Ammon's horn (tissue), 1 donor: Measurements from ENCODE around the gene CTNND2.

ENCODE experiments used
- DNase-seq: peaks from one replicate; pipeline ENCODE4 v3.0.0-alpha.2; 2016; ENCODE audit warnings: low spot score

Gene CTNND2

DNA sequence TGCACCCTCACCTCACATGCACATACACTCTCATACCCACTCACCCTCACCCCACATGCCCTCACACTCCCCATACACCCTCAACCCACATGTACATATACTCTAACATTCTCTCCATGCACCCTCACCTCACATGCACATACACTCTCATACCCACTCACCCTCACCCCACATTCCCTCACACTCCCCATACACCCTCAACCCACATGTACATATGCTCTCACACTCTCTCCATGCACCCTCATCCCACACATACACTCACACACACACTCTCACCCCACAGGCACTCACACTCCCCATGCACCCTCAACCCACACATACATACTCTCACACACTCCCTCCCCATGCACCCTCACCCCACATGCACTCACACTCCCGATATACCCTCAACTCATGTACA, 593.0 kb downstream of the CTNND2 start:
- no peak for DNase-seq

DNA sequence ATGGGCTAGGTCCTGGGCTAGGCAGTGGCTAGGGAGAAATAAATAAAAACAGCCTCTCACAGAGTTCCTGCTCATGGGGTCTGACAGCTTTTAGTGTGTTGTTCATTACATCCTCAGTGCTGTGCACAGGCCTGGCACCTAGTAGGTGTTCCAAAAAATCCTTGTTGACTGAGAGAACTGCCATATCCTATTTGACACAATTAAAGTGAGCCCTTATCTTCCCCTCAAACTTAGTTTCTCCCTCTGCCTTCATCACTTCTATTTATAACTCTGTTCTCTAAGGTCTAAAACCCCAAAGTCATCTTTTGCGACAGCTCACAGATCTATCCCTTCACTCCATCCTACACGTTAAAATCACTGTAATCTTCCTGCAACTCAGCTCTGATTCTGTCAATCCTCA, 594.1 kb downstream of the CTNND2 start:
- DNase-seq = no peak

DNA sequence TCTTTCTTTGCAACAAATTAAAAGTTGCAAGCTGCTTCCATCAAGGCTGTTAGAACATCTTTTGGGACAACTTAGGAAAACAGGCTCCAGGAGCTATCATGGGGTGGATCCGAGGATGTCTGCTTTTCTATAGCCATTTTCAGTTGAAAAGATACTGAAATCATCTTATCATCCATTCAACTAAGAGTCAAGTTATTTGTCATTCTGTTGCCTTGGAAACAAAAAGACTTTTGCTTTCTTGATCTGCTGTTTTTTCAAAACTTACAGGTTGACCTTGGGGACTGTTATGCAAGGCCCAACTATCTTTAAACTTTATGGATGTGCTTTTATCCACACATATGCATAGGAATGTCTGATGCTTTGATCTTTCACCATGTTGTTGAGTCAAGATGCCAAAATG, 597.9 kb downstream of the CTNND2 start:
- no peak for DNase-seq

DNA sequence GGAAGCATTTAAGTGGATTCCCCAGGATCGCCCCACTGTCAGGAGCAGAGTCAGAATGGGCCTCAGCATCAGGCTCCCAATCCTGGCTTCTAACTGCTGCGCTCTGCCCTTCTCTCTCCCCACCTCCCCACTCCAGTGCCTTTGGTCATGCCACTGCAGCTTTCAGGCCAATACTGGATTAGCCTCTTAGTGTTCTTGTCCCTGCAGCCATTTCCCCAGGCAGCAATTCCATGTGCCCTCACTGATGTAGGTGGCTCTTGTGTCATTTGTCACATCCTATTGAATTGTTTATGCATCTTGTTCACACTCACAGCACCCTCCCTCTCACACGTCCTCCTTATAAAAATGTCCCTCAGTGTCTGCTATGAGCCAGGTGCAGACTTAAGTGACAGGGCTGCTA, 599.0 kb downstream of the CTNND2 start:
- no peak for DNase-seq

DNA sequence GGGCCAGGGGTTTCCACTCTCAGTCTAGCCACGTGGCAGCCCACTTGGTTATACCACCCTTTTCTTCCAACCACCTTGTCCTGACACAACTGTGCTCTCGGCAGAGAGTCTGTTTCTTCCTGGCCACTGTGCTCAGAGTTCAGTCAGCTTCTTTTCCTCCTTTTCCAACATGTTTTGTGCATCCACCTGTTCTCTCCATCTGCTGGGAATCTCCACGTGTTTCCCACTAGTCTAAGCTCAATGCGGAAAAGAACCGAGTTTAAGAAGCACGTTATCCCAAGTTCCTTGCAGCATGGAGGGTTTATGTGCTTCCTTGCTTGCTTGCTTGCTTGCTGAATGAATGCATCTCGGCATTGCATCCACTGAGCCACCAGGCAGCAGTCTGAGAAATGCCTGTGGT, 599.6 kb downstream of the CTNND2 start:
- no peak for DNase-seq

DNA sequence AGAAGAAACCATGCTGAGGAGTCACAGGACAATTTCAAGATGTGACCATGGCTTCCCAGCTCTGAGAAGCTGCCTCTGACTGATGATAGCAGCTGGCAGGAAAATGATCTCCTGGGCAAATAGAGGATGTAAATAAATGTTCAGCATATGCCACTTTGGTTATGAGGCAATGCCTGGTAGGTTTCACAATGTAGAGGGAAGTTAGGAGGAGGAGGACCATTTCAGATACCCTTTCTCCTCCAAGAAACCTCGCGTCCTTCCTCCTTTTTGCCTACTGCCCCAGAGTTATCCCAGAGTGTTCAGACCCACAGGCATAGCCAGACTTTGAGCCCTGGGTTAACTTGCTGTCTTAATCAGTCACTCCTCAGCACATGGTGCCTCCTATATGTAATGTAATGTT, 601.6 kb downstream of the CTNND2 start:
- peak; percentile 60 for DNase-seq

DNA sequence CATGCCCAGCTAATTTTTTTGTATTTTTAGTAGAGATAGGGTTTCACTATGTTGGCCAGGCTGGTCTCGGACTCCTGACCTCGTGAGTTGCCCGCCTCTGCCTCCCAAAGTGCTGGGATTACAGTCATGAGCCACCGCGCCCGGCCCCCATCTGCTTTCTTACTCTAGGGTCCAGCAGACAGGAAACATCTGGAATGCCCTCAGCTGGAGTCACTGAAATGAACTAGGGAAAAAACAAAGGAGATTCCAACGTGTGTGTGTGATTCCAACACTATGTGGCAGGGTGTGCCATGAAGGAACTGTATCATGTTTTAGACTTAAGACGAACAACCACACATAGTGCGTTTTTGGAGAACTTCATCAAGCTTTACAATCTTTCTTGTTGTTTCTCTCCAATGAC, 603.1 kb downstream of the CTNND2 start:
- no peak for DNase-seq

DNA sequence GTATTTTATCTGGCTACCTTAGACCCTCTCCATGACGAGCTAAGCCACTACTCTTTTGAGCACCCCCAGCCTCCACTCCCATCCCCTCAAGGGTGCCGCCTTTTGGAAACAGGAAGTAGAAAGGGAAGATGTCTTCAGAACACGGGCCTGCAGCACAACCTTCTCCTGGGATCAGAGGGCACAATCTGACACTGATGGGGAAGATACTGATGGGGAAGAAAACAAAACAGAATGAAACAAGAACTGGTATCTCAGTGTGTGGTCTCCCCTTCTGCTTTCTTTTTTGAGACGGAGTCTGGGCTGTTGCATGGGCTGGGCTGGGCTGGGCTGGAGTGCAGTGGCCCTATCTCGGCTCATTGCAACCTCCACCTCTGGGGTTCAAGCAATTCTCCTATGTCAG, 603.5 kb downstream of the CTNND2 start:
- DNase-seq = peak; percentile 62

DNA sequence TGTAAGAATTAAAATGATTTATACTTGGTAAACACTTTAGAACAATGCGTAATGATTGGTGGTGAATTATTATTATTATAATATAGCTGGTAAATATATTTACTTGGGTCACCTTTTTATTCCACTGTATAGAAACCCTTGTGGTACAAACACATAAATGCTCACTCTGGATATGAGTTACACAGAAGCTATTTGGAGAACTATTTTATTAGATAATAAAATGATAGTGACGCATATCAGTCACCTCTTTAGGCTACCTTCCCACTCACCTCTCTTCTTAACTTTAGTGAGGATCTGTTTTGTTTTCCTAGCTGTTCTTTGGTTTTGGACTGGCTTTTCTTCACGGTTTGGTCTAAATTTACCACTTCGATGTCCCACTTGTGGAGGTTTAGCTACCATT, 605.4 kb downstream of the CTNND2 start:
- DNase-seq = no peak

DNA sequence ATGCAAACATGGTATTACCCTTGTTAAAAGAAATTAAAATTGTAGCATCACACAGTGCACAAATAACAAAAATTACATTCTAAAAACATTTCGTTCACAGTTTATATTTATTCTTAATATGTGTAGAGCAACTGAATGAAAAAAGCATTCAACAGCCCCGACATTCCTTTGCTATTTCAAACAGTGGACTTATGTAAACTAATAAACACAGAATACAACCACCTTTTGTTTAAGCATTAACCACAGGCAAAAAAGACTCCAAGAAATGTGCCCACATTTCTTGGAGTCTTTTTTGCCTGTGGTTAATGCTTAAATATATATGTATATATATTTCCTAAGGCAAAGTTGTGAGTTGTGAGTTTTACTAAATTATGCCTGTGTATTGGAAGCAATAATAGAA, 610.7 kb downstream of the CTNND2 start:
- DNase-seq = no peak

DNA sequence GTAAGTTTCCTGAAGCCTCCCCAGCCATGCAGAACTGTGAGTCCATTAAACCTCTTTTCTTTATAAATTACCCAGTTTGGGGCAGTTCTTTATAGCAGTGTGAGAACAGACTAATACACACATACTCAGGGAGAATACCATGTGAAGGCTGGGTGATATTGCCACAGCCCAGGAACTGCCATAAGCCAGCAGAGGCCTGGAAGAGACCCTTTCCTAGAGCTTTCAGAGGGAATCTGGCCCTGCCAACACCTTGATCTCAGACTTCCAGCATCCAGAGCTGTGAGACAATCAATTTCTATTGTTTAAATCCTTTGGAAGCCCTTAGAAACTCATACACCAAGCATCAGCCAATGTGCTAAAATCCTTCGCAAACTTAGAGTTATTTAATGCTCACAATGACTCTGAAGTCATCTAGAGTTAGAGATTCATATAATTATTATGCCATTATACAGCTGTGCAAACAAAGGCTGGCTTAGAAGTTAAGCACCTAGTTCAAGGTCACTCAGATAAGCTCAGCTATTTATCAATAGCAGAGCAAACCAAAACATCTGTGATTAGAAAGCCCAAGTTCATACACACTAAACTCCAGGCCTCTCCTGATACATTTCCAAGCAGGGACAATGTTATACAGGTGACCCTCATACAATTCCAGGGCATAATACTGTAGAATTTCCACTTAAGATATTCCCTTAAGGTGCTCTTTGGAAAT, 611.4 kb downstream of the CTNND2 start:
- DNase-seq = no peak

DNA sequence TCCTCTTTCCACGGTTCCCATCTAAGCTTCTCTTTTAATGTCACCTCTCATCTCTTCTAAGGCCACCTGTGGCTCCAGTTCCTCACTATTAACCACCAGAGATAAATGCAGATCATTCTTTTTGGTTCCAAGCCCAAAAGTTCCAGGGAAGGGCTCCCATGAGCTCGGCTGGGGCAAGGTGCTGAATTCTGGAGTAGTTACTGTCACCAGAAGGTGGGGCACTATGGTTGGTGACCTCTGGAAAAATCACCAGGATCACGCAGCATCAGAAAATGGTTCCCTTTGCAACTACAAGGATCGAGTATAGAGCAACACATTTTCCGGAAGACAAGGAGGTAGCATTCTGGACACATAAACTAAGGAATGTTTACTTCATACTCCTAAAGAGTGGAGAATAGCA, 614.5 kb downstream of the CTNND2 start:
- DNase-seq = no peak

DNA sequence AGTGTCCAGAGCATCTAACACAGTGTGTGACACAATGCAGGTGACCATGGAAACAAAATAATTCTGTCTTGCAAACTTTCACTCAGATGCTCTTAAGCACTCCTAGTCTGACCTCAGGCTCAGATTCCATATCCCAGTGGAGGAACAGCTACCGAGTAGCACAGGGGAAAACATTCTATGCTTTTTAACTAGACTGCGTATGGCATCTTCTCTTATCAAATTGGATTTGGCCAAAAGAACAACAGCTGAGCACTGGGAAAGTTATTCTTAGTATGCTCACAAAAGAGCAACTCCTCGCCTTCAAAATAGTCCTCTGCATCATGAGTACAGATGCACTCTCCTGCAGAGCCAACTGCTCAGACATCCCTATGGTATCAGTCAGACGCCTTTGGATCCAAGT, 615.0 kb downstream of the CTNND2 start:
- DNase-seq = peak; percentile 13

DNA sequence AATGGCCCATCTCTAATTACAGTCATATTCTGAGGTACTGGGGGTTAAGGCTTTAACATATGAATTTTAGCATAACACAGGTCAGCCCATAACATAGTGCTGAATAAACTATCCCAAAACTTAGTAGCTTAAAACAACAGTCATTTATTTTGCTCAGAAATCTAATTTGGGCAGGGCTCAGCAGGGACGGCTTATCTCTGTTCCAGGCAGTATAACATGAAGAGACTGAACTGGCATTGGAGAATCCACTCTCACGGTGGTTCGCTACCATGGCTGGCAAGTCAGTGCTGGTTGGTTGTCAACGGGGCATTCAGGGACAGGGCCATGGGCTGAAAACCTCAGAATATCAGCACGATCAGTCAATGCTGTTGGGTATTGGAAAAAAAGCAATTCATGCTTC, 622.4 kb downstream of the CTNND2 start:
- no peak for DNase-seq

DNA sequence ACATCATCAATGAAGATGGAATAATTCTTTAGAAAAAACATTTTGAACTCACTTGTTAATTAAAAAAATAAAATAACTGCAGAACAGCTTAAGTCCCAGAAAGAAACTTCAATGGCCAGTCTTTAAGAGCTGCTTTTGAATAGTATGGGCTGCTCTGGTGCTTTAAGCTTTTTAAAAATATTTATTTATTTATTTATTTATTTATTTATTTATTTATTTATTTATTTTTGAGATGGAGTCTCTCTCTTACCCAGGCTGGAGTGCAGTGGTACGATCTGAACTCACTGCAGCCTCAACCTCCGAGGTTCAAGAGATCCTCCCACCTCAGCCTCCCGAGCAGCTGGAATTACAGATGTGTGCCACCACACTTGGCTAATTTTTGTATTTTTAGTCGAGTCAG, 626.9 kb downstream of the CTNND2 start:
- no peak for DNase-seq

DNA sequence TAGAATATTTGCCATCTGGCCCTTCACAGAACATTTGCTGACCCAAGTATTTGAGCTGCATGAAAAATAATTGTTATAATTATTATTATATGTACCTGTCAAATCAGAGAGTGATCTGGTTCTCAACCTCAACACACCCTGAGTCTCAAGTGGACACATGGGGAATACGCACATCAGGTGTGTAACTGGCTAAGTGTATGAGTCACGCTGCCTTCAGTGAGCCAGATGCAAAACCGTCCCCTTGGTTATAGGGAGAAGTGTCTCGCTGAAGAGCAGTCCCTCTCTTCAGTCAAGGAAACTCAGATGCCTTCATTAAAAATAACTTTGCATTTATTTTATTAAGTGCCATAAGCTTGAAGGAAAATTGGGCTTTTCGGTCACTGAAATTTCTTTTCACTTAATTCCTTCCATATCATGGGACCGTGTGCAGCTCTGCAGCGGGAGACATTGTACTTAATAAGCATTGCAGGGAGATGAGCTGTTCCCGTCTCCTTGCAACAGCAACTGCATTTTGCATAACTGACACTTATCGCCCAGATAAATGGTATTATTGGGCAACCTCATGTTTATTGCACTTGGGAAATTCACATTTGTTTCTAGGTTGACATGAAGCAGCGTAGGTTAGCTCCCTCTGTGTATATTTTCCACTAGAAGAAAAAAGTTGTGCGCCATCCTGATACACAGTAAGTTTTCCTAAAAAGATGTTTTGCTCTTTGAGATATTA, 630.9 kb downstream of the CTNND2 start:
- peak; percentile 25 for DNase-seq

DNA sequence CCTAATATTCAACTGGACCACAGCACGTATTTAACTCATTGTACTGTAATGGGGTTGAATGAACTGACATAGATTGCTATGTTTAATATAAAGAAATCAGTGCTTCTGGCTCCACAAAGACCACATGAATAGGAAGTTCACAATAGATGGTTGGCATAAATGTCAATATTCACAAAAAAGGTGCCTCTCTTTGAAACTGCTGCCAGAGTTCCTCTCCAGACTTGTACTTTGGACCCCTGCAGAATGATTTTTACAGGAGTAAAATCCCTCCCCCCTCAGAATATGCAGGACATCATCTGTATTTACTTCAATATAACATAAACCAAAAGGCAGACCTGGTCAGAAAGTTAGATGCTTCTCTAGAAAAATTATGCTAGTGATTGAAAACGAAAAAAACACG, 634.7 kb downstream of the CTNND2 start:
- DNase-seq = no peak

DNA sequence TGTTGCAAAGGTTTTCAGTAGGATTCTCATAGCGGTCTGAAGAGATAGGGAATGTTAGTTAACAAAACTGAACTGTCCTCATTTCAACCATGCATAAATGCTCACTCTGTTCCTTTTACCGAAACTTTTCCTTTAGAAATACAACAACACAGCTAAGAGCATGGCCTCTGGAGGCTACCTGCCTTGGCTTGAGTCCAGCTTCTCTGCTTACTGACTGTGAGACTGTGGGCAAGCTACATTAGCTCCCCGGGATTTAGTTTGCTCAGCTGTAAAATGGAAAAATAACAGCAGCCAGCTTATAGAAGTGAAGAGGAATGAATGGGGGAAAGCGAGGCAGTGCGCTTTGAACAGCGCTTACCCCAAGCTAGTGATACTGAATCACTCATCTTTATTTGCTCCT, 635.4 kb downstream of the CTNND2 start:
- DNase-seq = no peak

DNA sequence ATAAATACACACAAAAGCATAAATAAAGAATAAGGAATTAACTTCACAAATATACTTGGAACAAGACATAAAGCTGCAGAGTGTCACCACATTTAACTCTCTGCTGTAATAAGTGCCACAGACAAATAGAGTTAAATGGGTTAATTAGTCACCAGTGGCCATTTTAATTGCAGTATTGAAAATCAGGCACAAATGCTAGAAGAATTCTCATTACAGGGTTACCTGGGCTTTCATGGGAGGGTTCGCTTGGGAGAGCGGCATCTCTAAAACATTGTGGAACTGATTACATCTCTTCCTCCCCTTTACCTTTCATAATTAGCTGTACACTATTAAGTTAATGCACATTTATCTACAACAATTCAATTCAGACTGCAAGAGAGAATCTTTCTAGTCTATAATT, 637.9 kb downstream of the CTNND2 start:
- no peak for DNase-seq

DNA sequence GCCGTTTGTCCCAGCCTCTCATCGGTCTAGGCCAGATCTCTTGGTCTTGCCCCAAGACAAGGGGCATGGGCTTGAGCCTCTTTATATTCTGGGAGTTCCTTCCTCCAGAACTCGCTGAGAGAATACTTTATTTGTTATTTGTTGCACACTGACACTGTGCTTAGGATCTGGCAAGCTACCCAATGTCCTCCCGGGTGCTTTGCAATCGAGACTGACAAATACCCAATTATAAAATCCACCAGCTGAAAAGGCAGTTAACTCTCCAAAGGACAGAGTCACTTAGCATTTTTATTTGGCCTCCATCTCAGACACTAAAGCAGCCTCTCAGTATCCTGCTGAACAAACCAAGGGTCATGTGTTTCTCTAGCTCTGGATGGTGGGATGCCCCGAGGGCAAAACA, 643.0 kb downstream of the CTNND2 start:
- peak; percentile 91 for DNase-seq

DNA sequence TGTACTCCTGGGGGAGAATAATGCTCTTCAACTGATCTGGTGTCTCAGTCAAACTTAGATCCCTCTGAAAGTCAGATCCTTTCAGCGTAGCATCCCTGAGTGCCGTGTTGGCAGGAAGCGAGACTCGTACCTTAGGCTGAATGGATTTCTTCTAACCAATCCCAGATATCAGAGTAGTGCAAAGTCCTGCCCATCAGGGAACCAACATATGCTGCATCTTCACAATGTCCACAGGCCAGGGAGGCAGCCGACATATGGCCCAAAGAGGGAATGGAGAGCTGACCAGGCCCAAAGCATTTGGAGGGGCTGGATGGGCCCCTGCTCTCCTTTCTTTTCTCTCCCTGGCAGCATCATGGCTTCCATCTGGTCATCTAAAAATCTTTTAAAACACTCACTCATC, 646.2 kb downstream of the CTNND2 start:
- no peak for DNase-seq

DNA sequence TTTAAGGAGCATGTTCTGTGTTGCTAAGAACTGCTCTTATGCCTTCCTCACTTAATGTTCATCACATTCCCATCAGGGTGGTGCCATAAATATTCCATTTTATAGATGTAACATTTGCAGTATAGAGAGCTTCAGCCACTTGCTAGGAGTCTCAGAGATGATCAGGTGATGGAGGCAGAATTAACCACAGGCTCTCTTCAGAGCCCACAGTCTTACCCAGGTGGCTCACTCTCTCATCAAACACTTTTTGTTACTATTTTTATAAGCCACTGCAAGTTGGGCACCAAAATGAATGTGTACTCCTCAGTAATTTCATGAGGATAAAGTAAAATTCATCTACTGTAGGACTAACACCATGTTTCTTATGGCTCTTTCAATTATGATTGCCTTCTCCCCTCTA, 651.7 kb downstream of the CTNND2 start:
- no peak for DNase-seq

DNA sequence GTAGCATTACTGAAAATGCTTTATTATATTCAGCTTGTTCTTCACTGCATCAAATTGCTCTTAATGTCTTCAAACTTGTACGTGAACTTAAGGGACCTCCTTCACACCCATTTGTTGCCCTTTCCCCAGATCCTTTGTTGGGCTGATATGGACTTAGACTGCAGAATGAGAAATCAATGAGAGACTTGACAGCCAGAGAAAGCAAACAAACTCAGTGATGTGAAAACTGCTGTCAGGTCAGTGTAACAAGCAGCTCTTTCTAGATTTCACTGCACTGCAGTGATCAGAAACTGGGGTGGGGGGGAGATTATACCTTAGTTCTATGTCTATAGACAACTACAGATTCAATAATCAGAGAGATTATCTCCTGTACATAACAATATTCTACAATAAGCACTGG, 652.2 kb downstream of the CTNND2 start:
- no peak for DNase-seq

DNA sequence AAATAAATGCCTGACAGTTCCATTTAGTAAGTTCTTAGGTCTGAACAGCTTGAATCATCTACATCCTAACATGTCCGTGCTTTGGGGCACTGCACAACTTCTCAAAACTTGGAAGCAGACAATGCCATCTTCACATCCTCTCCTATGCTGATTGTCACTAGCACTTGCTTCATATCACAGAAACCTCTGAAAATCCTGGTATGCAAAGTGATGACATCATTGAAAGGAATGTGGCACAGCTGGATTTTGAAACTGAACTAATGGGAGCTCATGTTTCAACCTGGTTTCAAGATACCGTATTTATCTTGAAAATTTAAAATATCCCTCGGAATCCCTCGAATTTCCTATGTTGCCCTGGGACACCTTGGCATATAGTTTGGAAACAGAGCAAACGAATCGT, 653.0 kb downstream of the CTNND2 start:
- no peak for DNase-seq
